HG03095 (cell line): ENCODE results near the gene SNPH.

Source experiments
- ATAC-seq: cut with Tn5 transposase; IDR thresholded peaks from one replicate; pipeline ENCODE4 v1.9.1; 2021; ENCODE audit warnings: moderate library complexity; ENCODE audit not compliant: unreplicated experiment

The SNPH gene

GRCh38 chr20:1286267-1287024, 20.4 kb downstream of the SNPH start:
- no peak for ATAC-seq

- ATAC-seq: no peak
Measured at GRCh38 chr20:1287306-1287705, 21.2 kb downstream of the SNPH start.

GRCh38 chr20:1287787-1288569, 21.9 kb downstream of the SNPH start:
- ATAC-seq: no peak

GRCh38 chr20:1291191-1291741, 25.2 kb downstream of the SNPH start:
- no peak for ATAC-seq

- ATAC-seq: no peak
Measured at GRCh38 chr20:1292620-1293019, 26.5 kb downstream of the SNPH start.

- ATAC-seq: no peak
Measured at GRCh38 chr20:1293641-1294379, 27.7 kb downstream of the SNPH start.

GRCh38 chr20:1294497-1294896, 28.4 kb downstream of the SNPH start:
- ATAC-seq: no peak

- ATAC-seq: no peak
Measured at GRCh38 chr20:1295276-1295930, 29.3 kb downstream of the SNPH start.

- no peak for ATAC-seq
Measured at GRCh38 chr20:1296117-1296610, 30.1 kb downstream of the SNPH start.

- no peak for ATAC-seq
Measured at GRCh38 chr20:1296922-1297321, 30.8 kb downstream of the SNPH start.

- no peak for ATAC-seq
Measured at GRCh38 chr20:1297486-1297885, 31.4 kb downstream of the SNPH start.

- ATAC-seq: no peak
Measured at GRCh38 chr20:1298166-1298565, 32.1 kb downstream of the SNPH start.

- no peak for ATAC-seq
Measured at GRCh38 chr20:1298888-1299511, 32.9 kb downstream of the SNPH start.

- ATAC-seq: no peak
Measured at GRCh38 chr20:1299522-1299921, 33.4 kb downstream of the SNPH start.

GRCh38 chr20:1300083-1300840, 34.2 kb downstream of the SNPH start:
- ATAC-seq: no peak

- ATAC-seq: no peak
Measured at GRCh38 chr20:1301031-1301529, 35.0 kb downstream of the SNPH start.

GRCh38 chr20:1302685-1303541, 36.8 kb downstream of the SNPH start:
- ATAC-seq: no peak
